MM.1S (cell line): ENCODE measurements around the gene KAT6B.

ENCODE experiments used
- CTCF ChIP-seq: fragments of 300-600 bp; sonication (generic); IDR thresholded peaks from 2 replicates; pipeline ENCODE4 v1.5.1; 2016; ENCODE audit warnings: antibody characterized with exemption, low read length, mixed read lengths
- EZH2 ChIP-seq: fragments of 300-600 bp; sonication (generic); optimal IDR thresholded peaks from 2 replicates; pipeline ENCODE3; 2017; ENCODE audit warnings: low read depth, mild to moderate bottlenecking, antibody characterized with exemption, low read length, mixed read lengths

DNA sequence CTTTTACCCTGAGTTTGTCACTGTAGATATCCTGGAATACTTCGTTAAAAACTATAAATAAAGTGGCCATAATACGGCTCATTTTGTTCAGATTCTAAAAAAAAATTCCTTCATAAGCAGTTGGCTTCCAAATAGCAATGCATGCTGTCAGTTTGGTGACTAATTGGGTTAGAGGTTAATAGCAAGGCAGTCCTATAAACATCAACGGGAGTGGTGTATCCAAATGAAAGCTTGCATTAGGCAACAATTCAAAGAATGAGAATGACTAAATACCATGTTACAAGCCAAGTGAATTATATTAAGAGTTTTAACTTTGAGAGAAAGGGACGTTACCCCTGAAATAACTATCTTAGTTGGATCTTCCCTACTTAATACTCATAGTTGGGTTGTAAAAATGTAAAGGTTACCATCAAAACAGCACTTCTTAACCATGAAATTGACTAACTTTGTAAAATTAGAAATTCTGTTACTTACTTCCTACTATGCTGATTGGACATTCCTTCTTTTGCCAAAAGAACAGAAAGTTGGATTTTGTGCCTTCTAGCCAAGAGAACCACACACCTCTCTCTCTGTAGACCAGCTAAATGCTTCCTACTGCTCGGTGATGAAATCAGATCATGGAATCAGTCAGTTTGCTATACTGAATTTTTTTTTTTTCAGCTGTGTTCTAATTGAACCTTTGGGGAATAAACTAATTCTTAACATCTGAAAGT is 98.0 kb downstream of the KAT6B start:
- TF ChIP-seq CTCF (no peak), EZH2 (no peak)
